ENCODE data around the gene SERTAD3. TPM values are rescaled to one million over a fixed set of nuclear protein-coding genes. Genes with fewer than 3 reads are reported as not detected.
"Not testable (repeated sequence)": the region's sequence is repeated elsewhere in the genome, so short reads cannot be mapped to it uniquely, and the experiment has no call there.

The SERTAD3 gene
- total RNA-seq, 1 donor from 2014 or later: 30.7 TPM

DNA sequence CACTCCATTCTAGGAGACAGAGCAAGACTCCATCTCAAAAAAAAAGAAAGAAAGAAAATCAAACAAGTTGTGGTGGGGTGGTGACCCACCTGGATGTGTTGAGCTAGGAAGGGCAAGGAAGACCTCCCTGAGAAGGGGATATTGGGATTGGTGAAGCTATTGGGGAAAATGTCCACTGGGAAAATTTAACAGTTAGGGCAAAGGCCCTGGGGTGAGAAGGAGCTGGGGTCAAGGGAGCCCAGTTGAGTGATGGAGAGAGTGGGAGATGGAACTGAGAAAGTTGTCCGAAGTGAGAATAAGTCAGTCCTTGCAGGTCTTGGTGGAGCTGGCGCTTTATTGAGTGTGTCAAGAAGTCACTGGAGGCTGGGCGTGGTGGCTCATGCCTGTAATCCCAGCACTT lies 5.9 kb downstream of the SERTAD3 start:
- TF ChIP-seq, protein P1, sequence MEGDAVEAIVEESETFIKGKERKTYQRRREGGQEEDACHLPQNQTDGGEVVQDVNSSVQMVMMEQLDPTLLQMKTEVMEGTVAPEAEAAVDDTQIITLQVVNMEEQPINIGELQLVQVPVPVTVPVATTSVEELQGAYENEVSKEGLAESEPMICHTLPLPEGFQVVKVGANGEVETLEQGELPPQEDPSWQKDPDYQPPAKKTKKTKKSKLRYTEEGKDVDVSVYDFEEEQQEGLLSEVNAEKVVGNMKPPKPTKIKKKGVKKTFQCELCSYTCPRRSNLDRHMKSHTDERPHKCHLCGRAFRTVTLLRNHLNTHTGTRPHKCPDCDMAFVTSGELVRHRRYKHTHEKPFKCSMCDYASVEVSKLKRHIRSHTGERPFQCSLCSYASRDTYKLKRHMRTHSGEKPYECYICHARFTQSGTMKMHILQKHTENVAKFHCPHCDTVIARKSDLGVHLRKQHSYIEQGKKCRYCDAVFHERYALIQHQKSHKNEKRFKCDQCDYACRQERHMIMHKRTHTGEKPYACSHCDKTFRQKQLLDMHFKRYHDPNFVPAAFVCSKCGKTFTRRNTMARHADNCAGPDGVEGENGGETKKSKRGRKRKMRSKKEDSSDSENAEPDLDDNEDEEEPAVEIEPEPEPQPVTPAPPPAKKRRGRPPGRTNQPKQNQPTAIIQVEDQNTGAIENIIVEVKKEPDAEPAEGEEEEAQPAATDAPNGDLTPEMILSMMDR (IDR thresholded peaks at IDR 0.05): no peak
- intact Hi-C loops (cut with DNase I): no loop called here

DNA sequence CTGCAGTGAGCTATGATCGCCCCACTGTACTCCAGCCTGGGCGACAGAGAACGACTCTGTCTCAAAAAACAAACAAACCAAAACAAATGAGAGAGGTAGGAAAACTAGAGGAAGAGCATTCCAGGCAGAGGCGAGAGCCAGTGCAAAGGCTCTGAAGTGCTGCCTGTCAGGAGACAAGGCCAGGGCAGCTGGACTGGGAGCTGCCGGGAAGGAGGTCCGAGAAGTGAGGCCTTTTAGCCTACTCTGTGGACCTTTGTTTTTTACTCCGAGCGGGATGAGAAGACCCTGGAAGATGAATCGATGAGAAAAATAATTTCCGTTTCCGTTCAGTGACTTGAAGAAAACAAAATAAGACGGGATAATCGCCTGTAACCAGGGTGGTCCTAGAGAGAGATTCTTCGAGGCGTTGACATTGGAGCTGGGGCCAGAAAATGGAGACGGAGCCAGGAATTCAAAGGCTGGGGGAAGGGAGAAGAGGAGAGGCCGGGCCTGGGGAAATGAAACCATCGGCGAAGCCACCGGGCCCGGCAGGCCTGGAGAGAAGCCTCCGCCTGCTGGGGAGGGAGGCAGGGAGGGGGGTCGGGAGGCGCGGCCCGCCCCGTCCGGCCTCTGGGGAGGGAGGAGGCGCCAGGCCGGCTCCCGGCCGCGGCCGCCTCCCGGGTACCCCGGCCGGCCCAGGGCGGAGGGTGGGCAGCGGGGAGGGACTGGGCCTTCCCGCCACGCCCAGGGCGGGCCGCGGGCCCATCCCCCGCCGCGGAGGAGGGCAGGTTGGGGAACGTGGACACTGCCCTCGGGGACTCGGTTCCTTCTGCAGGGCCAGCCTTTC lies 10.5 kb downstream of the SERTAD3 start:
- H3K36me3 ChIP-seq: no peaks in the 10 kb centered on the region
- TF ChIP-seq, protein P1 (IDR thresholded peaks at IDR 0.05): no peak
- DNase-seq (peak; percentile 93), ATAC-seq (peak; percentile 99)
- H3K4me3 ChIP-seq: peak overlapping the region; percentile 53
- H3K9me3 ChIP-seq: no peaks in the 10 kb centered on the region
- intact Hi-C loops (cut with DNase I): no loop called here
- peak overlapping the region; percentile 94 for H3K27ac ChIP-seq
- no peaks in the 10 kb centered on the region for H3K27me3 ChIP-seq (ENCODE audit: low read depth)
- peaks cover 21% of the 10 kb centered on the region for H3K4me1 ChIP-seq

More for the DNA sequence above, 5.9 kb downstream of the SERTAD3 start:
- Histone ChIP-seq H3K4me3 (no peak overlapping the region), H3K36me3 (peaks cover 22% of the 10 kb centered on the region), H3K9me3 (no peaks in the 10 kb centered on the region), H3K4me1 (peaks cover 33% of the 10 kb centered on the region), H3K27me3 (ENCODE audit: low read depth) (no peaks in the 10 kb centered on the region), H3K27ac (no peak overlapping the region)
- ATAC-seq (no peak), DNase-seq (no peak)

DNA sequence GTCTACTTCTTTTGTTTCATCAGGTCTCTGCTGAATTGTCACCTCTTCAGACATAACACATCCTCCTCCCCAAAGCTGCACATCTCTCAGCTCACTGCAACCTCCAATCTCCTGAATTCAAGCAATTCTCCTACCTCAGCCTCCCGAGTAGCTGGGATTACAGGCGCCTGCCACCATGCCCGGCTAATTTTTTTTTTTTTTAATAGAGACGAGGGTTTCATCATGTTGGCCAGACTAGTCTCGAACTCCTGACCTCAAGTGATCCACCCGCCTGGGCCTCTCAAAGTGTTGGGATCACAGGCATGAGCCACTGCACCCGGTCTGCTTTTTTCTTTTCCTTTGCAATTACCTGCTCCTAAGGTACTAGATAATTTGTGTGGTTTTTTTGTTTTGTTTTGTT lies 11.4 kb downstream of the SERTAD3 start:
- H3K27me3 ChIP-seq (ENCODE audit: low read depth); ATAC-seq; intact Hi-C loops (cut with DNase I); H3K36me3 ChIP-seq; H3K9me3 ChIP-seq; DNase-seq: not testable (repeated sequence)
- Histone ChIP-seq H3K27ac (peak overlapping the region; percentile 94), H3K4me1 (peaks cover 21% of the 10 kb centered on the region), H3K4me3 (peak overlapping the region; percentile 53)

DNA sequence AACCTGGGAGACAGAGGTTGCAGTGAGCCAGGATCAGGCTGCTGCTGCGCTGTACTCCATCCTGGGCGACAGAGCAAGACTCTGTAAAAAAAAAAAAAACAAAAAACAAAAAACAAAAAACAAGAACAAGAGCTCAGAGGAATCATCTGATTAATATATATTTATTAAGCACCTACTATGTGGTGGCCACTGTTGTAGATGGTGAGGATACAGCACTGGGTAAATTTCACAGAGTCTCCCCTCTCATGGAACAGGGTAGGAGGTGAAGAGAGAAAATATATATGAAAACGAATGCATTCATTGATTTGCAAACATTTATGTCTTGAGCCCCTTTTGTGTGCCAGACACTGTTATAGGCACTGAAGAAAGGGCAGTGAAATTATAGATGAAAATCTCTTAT lies 12.4 kb downstream of the SERTAD3 start:
- Histone ChIP-seq H3K4me3 (no peak overlapping the region), H3K9me3 (no peaks in the 10 kb centered on the region), H3K27ac (peak overlapping the region; percentile 94), H3K4me1 (peaks cover 25% of the 10 kb centered on the region), H3K36me3 (no peaks in the 10 kb centered on the region), H3K27me3 (ENCODE audit: low read depth) (no peaks in the 10 kb centered on the region)
- intact Hi-C loops (cut with DNase I): no loop called here
- no peak for DNase-seq
- TF ChIP-seq, protein P1 (IDR thresholded peaks at IDR 0.05): no peak
- ATAC-seq: no peak

DNA sequence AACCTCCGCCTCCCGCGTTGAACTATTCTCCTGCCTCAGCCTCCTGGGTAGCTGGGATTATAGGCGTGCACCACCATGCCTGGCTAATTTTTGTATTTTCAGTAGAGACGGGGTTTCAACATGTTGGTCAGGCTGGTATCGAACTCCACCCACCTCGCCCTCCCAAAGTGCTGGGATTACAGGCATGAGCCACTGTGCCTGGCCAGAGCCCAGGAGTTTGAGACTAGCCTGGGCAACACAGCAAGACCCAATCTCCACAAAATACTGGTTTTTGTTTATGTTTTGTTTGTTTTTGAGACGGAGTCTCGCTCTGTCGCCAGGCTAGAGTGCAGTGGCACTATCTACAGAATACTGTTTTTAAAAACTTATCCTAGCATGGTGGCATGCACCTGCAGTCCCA lies 13.9 kb downstream of the SERTAD3 start:
- ATAC-seq; H3K4me3 ChIP-seq; DNase-seq; H3K27me3 ChIP-seq (ENCODE audit: low read depth); H3K9me3 ChIP-seq; H3K27ac ChIP-seq; intact Hi-C loops (cut with DNase I); H3K36me3 ChIP-seq: not testable (repeated sequence)
- H3K4me1 ChIP-seq: peaks cover 30% of the 10 kb centered on the region

DNA sequence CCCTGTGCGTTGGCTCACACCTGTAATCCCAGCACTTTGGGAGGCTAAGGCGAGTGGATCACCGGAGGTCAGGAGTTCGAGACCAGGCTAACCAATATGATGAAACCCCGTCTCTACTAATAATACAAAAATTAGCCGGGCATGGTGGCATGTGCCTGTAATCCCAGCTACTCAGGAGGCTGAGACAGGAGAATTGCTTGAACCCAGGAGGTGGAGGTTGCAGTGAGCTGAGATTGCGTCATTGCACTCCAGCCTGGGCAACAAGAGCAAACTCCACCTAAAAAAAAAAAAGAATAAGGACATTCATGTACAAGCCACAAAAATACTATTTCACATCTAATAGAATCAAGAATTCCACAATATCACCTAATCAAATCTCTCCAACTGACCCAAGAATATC lies 15.9 kb downstream of the SERTAD3 start:
- H3K4me3 ChIP-seq; H3K27ac ChIP-seq; intact Hi-C loops (cut with DNase I); H3K27me3 ChIP-seq (ENCODE audit: low read depth); DNase-seq; ATAC-seq; H3K36me3 ChIP-seq; H3K9me3 ChIP-seq: not testable (repeated sequence)
- H3K4me1 ChIP-seq: peaks cover 33% of the 10 kb centered on the region

Measured in lower lobe of right lung (tissue), 2 donors.